ENCODE data around the gene SLC38A9. TPM values are rescaled to one million over a fixed set of nuclear protein-coding genes. Genes with fewer than 3 reads are reported as not detected.

Gene SLC38A9
- total and polyA plus RNA-seq, 2 of the 8 experiments (the other 6 are each of a cell fraction or from before 2014, with no cell fraction given) = 29.2 to 43.7 TPM

- no peak for TF ChIP-seq CHD7 (IDR thresholded peaks at IDR 0.05; ENCODE audit: insufficient replicate concordance, low read length)
- TF ChIP-seq CBX5 (IDR thresholded peaks at IDR 0.05; ENCODE audit: low read depth, low read length) = no peak
- TF ChIP-seq JUN (IDR thresholded peaks at IDR 0.05; ENCODE audit: low read depth, low read length) = no peak
- no peak for TF ChIP-seq SP1 (IDR thresholded peaks at IDR 0.05; ENCODE audit: low read depth, low read length)
Measured at GRCh38 chr5:55634866-55635265, 77.3 kb downstream of the SLC38A9 start (continued).

Data from H1 (cell line).